ENCODE data around the gene CCDC17.
A peak's percentile ranks its signal among the peaks of the same experiment; 100 is the strongest.

Gene CCDC17

DNA sequence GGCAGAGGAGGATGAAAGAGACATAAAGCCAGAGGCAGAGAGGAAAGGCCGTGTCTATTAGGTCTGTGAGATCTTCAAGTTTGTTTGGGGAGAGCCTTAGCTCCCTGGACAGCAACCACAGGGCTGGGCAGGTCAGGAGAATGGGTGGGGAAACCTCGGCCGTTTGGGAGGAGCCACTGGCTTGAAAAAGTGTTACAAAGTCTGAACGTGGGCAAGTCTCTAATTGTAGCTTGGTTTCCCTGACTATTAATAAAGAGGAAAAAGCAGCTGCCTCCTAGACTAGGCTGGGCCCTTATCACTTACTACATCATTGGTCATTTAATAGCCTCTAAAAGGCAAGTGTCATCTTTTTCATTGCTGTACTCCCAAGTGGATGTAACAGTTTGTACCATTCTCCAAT lies at the start of gene CCDC17:
Gene CCDC17 (minus strand): TSS at position 83 of the 400 bp plus-strand sequence. CDS start 145 bp downstream, outside the sequence.
- DNase-seq (ENCODE audit: low read depth in 2 of 2), result no peak

DNA sequence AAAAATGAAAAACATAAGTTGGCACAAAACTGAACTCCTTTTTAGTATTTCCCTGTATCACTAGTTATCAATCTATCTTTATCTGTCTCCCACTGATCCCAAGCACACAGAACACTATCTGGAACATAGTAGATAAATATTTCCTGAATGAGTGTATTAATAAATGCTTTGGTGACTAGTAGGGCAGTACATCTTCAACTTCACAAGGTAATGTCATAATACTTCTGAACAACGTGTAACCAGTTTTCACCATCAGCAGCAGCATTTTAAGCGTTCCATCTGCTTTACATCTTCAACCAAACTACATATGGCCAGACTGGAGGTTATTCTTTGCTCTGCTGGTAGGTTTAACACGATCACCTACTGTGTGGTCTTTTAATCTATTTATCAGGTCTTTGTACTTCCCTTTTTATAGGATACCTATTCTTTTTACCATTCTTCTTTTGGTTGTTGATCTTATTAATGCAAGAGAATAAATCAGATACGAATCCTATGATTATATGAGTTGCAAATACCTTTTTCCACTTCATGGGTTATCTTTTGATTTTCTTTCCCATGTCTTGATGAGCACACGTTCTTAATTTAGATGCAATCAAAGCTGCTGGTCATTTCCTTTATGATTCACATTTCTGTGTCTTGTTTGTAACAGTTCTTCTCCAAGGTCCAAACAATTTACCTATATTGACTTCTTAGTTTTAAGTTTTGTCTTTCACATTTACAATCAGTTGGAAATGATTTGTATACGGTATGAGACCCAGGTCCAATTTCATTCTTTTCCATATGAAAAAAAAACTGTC lies 46.2 kb upstream of the CCDC17 start:
- DNase-seq (ENCODE audit: low read depth in 2 of 2), result peak in 1 of 2 experiments; percentile 18

DNA sequence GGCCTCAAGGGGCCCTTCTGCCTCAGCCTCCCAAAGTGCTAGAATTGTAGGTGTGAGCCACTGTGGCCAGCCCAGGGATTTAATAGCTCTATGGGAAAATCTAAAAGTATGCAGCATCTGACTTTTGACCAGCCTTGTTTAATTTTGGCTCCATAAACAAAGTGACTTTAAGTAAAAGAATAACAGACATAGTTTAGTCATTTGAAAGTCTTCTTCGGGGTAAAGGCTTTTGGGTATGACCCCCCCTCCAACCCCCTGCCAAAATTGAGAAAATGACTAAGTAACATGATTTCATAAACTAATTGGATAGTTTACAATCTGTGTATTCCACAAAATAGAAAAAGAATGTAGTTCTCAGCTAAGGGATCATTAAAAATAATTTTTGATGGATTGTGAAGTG lies 45.5 kb upstream of the CCDC17 start:
- no peak for DNase-seq (ENCODE audit: low read depth in 2 of 2)

DNA sequence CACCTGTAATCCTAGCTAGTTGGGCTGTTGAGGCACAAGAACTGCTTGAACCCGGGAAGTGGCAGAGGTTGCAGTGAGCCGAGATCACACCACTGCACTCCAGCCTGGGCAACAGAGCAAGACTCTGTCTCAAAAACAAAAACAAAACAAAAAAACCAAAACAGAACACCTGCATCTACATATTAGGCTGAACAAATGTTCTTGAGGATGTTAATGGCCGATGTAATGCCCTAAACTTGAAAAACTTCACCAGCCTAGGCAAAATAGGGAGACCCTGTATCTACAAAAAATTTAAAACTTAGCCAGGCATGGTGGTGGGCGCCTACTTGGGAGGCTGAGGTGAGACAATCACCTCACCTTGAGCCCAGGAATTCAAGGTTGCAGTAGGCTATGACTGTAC lies 44.7 kb upstream of the CCDC17 start:
- DNase-seq (ENCODE audit: low read depth in 2 of 2), result no peak

DNA sequence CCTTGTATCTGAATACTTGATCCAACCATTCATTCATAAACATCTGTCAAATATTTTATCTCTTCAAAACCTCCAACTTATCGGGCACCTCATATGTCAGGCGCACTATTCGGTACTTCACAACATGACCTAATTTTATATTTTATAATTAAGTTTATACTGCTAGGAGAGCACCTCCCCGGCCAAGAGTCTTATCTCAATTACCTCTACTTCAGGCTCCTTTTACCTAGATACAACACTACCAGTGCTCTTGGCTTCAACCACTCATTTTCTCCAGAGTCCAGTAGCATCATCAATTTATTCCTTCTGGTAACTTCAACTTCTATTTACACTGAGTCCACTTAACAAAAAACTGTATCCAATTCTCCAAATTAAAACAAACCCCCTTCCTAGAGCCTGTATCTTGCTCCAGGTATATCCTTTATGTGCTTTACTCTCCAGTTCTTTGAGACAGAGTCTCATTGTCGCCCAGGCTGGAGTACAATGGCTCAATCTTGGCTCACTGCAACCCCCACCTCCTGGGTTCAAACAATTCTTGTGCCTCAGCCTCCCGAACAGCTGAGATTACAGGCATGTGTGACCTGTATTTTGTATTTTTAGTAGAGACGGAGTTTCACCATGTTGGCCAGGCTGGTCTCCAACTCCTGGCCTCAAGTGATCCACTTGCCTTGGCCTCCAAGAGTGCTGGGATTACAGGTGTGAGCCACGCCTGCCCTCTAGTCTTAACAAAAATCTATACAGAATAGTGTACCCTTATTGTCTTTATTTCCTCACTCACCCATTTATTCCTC lies 43.7 kb upstream of the CCDC17 start:
- no peak for DNase-seq (ENCODE audit: low read depth in 2 of 2)

DNA sequence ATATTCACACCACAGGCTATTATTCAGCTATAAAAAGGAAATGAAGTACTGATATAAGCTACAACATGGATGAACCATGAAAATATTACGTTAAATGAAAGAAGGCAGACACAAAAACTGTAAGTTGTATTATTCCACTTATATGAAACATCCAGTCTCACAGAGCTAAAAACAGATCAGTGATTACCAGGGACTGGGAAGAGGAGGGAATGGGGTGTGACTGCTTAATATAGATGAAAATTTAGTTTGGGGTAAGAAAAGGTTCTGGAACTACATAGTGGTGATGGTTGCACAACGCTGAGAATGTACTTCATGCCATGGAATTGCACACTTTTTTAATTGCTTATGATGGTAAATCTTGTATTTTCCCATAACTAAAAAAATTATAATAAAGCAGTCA lies 43.0 kb upstream of the CCDC17 start:
- no peak for DNase-seq (ENCODE audit: low read depth in 2 of 2)

DNA sequence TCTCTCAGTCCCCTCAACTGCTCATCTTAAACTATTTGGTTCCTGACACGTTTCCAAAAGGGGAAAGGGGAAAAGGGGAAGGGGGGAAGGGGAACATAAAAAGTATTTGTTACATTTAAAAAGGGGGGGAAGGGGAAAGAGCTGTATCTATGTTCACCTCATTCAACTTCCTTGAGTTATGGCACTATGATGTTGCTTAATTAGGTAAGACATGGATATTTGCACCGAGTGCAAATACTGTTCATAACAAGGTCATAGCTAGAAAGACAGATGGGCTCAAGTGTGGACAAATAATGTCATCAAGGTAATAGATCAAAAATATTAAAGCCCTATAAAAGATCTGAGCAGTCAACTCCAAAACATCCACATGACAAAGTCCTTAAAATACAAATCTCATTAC lies 36.5 kb upstream of the CCDC17 start:
- DNase-seq (ENCODE audit: low read depth in 2 of 2), result no peak

DNA sequence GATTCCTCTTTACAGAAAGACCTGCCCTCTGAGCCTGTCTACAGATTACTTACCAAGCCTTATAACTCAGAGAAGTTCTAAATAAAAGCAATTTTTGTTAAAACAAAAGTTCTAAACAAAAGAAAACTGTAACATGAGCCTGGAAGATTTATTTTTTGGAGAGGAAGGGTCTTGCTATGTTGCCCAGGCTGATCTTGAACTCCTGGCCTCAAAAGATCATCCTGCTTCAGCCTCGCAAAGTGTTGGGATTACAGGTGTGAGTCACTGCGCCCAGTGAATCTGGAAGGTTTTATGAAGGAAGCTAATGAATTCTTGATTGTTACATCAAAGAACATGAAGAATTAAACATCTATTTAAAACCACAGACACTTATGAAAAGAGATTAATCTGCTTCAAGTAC lies 35.4 kb upstream of the CCDC17 start:
- no peak for DNase-seq (ENCODE audit: low read depth in 2 of 2)

DNA sequence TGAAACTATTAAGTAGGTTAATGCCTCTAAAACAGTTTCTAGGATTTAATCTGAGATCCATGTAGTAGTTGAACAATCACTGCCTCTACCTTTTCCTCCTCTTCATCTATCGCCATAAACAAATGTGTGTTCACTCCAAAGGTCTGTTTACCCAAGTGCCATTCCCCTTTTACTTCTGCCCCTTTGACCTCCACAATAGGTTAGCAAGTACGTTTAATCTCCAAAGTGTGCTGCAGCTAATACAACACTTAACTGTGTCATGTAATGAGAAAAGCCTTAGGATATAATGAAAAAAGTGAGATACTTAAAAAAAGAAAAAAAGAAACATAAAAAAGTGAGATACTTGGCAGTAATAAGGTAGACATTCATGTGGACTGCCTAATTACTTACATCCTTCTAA lies 34.3 kb upstream of the CCDC17 start:
- no peak for DNase-seq (ENCODE audit: low read depth in 2 of 2)

DNA sequence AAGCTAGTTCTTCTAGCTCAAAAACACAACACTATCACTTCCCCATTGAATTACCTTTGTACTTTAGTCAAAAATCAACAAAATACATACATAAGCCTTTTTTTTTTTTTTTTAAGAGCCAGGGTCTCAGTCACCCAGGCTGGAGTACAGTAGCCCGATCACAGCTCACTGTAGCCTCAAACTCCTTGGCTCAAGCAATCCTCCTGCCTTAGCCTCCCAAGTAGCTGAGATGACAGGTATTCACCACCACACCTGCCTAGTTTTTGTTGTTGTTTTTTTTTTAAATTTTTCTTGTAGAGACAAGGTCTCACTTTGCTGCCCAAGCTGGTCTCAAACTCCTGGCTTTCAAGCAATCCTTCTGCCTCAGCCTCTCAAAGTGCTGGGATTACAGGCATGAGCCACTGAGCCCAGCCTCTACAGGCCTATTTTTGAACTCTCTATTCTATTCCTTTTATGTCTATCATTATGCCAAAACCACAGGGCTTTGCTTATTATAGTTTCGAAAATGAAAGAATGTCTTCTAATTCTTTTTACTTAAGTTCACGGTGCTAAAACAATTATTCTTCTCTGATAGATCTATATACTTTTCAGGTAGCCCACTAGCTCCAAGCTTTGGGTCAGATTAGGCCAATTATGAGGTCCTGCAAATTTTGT lies 32.8 kb upstream of the CCDC17 start:
- DNase-seq (ENCODE audit: low read depth in 2 of 2), result no peak

DNA sequence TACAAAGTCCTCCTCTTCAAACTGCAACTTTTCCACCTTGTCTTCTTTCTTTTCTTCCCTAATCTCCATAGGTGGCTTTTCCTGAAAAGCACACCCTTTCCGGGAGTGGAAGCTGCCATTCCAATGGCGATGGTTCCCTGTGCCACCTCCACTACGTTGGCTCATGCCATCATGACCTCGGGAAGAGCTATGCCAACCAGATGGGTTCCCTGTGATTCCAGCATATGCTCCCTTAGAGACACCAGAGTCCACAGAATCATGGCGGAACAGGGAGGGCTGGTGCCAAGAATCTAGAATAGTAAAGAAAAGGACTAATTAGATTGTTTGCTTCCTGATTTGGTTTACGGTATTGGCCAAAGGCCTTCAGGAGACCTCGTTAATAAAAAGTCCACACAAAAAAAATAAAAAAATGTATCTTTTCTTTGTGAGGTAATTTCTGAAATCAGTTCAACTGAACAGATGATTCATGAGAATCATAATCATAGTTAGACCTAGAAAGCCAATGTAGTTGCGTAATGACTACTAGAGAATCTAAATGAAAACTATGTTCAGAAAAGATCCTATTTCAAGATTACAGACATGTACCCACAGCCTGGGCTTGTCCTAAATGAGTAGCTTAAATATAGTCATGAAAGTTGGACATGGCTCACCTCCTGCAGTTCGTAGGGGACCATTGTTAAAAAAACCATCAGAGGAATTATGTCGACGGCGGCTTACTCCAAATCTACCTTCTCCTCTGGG lies 30.9 kb upstream of the CCDC17 start:
- peak; percentile 7 to 8 for DNase-seq (ENCODE audit: low read depth in 2 of 2)

DNA sequence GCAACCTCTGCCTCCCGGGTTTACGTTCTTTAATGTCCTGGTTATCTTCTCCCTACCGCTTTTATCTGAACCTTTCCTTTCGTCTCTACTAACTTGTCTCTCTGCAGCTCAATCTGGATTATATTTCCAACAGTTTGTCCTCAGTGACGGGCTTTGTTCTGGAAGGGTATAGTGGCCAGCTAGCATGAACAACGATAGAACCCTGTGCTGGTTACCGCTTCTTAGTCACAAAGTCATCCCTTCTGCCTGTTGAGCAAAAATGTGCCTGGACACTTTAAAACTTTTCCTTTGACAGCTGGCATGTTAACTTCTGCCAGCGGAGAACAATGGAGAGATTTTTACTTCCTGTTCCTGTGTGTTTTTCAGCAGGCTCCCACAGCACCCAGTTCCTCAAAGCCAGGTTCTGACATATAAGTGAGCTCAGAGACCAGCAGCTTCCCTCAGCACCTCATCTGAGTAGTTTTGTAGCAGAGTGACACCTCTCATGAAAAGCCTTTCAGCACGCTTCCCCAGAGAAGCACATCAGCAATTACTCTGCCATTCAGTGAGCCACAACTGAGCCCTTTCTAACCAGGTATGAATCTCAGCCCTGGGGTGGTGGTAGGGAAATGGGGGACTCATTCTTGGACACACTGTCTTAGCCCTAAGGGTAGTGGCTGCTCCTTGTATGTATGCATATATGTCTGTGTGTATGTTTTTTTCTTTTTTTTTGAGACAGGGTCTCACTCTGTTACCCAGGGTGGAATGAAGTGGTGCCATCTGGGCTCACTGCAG lies 23.6 kb upstream of the CCDC17 start:
- DNase-seq (ENCODE audit: low read depth in 2 of 2), result no peak

DNA sequence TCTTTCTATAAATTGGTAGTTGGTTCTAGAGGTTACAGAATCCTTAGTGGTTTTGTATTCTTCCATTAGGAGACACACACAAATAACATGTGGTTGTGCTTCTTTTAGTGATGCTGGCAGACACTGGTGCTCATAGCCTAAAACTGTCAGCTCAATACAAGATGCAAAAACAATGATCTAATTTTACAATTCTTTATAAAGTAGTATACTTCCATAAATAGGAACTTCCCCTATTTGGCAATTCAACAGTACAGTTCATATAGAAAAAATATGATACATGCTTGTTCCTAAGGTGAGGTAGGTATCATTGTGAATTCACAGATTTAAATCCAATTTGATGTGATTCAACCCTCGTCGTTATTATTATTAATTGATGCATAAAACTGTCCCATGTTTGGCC lies 20.8 kb upstream of the CCDC17 start:
- DNase-seq (ENCODE audit: low read depth in 2 of 2), result no peak

DNA sequence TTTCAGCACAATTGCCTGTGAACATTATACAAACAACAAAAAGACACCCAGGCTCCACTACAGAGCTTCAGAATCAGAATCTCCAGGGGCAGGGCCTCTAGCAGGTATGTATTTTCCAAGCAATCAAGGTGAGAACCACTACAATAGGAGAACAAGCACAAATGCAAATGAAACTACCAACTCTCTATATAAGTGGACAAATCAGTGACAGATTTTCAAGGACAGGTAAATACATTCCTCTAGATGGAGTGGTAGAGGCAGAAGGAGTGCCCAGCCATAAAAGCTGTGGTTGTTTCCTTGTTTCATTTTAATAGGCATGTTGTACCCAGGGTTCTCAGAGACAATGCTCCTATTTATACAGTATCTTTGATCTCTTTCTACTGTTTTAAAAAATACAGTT lies 20.1 kb upstream of the CCDC17 start:
- DNase-seq (ENCODE audit: low read depth in 2 of 2), result no peak

DNA sequence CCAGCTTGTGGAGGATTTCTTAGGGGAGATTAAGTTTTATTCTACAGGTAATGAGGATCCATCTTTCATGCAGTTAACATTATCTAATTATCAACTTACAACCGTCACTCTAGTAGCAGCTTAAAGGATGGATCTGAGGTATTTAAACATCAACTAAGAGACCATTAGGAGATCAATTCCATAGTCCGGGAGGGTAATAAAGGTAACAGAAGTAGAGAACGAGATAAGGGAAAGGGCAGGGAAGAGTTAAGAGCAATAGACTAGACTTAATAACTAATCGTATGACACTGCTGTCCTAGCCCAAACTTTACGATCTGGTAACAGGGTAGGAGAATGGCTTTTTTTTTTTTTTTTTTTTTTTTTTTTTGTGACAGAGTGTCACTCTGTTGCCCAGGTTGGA lies 19.5 kb upstream of the CCDC17 start:
- DNase-seq (ENCODE audit: low read depth in 2 of 2), result no peak

DNA sequence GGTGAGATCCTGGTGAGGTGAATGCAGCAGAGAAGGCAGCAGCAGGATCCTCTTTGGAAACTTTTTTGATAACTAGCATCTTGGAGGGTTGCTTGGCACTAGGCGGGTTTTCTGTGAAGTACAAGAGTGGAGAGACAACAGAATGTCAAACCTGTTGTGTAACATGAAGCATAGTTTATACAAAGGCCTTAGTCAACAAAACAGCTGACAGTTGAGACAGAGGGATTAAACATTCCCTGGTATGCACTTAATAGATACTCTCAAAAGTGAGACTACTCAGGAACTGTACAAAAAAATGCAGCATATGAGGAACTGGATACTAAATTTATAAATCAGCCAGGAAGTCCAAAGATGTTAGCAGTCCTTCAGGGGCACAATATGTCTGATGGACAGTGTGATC lies 16.4 kb upstream of the CCDC17 start:
- DNase-seq (ENCODE audit: low read depth in 2 of 2), result no peak

DNA sequence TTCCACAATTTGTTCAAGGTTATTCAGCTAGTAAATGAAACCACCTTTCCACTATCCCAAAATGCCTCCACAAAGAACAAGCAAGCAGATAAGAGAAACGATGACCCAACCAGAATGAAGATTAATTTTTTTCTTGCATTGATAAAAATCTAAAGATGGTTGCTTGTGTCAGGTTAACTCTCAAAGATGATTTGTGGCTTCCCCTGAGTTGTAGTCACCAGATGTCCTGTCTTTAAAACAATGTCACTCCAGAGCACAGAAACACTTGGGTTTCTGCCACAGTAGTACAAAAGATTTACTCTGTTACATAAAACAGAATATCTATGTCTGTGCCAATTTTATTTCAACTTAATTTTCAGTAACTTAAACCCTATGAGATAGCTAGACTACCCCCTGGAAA lies 11.4 kb upstream of the CCDC17 start:
- DNase-seq (ENCODE audit: low read depth in 2 of 2), result no peak

DNA sequence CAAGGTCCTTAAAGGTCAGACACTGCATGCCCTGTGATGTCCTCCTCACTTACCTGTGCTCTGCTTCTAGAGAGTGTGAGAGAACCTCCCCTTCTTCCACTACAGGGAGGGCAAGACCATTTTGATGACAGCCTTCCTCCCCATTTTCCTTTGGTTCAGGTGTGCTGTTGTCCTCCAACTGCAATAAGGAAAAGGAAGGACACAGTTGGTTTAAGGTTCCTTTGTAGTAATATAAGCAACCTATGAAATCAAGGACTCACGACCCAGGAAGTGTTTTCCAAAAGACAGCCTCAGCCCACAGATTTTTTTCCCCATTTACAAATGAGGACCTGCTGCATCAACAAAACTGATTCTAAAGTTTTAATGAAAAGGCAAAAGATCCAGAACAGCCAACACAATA lies 6.6 kb upstream of the CCDC17 start:
- DNase-seq (ENCODE audit: low read depth in 2 of 2), result no peak

DNA sequence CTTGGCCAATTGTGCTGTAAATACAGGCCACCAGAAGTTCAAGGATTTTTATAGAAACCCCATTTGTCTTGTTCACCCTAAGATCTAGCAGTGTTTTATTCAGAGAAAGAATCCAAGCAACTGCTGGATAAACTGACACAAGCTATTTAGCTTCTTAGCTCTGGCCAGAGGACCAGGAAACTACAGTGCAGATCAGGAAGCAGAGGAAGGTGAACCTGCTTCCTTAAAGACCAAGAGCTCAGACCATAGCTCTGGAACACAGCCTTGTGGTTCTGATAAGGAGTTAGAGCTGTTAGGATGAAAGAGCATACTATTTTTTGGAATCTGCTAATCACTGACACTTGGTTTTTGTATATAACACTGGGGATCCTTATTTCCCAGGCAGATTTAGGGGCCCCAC lies 5.2 kb upstream of the CCDC17 start:
- DNase-seq (ENCODE audit: low read depth in 2 of 2), result no peak

DNA sequence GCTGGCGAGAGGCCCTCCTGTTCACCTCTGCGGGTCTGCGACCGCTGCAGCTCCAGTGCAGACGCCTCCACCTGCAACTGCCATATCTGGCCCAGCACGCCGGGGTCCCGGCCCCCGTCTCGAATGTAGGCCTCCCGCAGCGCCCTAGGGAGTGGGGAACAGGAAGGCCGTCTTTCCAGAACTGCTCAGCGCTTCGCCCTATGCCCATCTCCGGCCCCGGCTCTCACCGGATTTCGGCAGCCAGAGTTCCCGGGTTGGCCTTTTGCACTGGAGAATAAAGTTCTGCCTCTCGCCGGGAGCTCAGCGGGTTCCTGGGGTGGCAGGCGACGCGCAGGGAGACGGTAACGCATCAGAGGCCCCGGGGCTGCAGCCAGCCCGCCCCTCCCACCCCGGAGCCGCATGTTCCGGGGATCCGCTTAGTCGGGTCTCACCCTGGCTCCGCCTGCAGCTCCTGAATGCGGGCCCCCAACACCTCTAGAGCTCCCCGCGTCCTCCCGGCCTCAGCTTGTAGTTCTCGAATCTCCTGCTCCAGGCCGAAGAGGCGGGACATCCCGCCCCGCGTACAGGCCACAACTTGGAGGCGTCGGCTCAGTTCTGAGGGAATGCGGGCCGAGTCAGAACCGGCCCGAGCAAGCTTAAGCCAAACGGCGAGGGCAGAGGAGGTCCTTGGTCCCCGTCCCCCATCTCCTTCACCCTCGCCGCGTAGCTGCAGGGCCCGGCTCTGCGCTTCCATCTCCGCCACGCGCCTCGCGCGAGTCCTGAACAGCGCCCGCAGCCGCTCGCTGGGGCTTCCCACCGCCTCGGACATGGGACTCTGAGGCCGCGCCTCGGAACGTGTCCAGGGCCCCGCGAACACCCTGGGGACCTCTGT lies 1.1 kb downstream of the CCDC17 start:
- DNase-seq (ENCODE audit: low read depth in 2 of 2), result no peak

Data from fibroblast of skin of left quadriceps (primary cell).